Right cardiac atrium (tissue), 5 donors: Measurements from ENCODE around the gene NEURL3. TPM values are rescaled to one million over a fixed set of nuclear protein-coding genes. Genes with fewer than 3 reads are reported as not detected.

ENCODE experiments used
- ATAC-seq, 2 donors: fragments of 200-7000 bp; cut with Tn5 transposase; one replicate each; pipeline versions ENCODE4 v1.8.0 to v1.9.1; 2020; ENCODE audit warnings: moderate library complexity in 2 of 2, mild to moderate bottlenecking in 1 of 2
- DNase-seq, 3 donors: peaks; one replicate each; pipeline ENCODE4 v3.0.0-alpha.2; 2020
- H3K27ac ChIP-seq: one replicate; pipeline ENCODE4 v1.5.1; 2013; ENCODE audit warnings: mild to moderate bottlenecking, low read length, control low read depth, moderate library complexity
- H3K27me3 ChIP-seq: one replicate; pipeline ENCODE4 v1.6.1; 2013; ENCODE audit not compliant: control insufficient read depth, insufficient read depth
- H3K4me1 ChIP-seq: one replicate; pipeline ENCODE4 v1.6.1; 2013; ENCODE audit warnings: low read length; ENCODE audit not compliant: control insufficient read depth, insufficient read depth
- H3K4me3 ChIP-seq: one replicate; pipeline ENCODE4 v1.5.1; 2013; ENCODE audit warnings: low read length, control low read depth
- H3K9me3 ChIP-seq: one replicate; pipeline ENCODE4 v1.6.1; 2013; ENCODE audit warnings: low read length; ENCODE audit not compliant: control insufficient read depth
- WGBS: extraction: QIAGEN DNeasy Blood & Tissue Kit; methylation state at CpG from one replicate; pipeline ENCODE4 v1.1.7; 2013; 5-methylcytosine and 5-hydroxymethylcytosine counted together
- intact Hi-C, 4 donors: fragments of 100-400 bp; cut with DNase I; formaldehyde crosslinking; loops; one replicate each; pipeline versions ENCODE4 v1.11.0 to v1.14.0; 2022 to 2023
- polyA plus RNA-seq: library from polyadenylated mRNA; stranded (reverse); fragments of 200-250 nt; gene quantifications from one replicate; pipeline ENCODE4 v1.2.3, GENCODE V29; 2013
- total RNA-seq, 4 donors: library from RNA; stranded (reverse); fragmentation: NEBNext Ultra II Directional; extraction: Animal tissue kit (Norgen Biotek cat#: 25700); gene quantifications; one replicate each; pipeline ENCODE4 v1.2.1, GENCODE V29; 2021
- donor health status: healthy with polysubstance abuse.
- donor health status: DM: no; HTN: yes; CAD: no.
- donor health status: DM: no; HTN: no; CAD: no.
- donor health status: DM: no; HTN: yes; CAD: no; lungs with severe emphysema.
- donor health status: DM: yes; HTN: yes; CAD: no.

NEURL3 gene
- total and polyA plus RNA-seq, 5 donors, result 0.07 to 0.20 (median 0.15) TPM; not detected in 2

GRCh38 chr2:96549466-96549785 lies 44.3 kb upstream of the NEURL3 start:
- H3K9me3 ChIP-seq, result no peaks in the 10 kb centered on the region
- no peak overlapping the region for H3K27ac ChIP-seq
- H3K27me3 ChIP-seq, result no peaks in the 10 kb centered on the region
- DNase-seq (no peak), ATAC-seq (no peak)
- intact Hi-C loops, result no loop called here
- H3K4me1 ChIP-seq, result no peaks in the 10 kb centered on the region
- no peak overlapping the region for H3K4me3 ChIP-seq
- WGBS, result 88% methylated on average over 4 of the region's 4 CpGs

- H3K4me1 ChIP-seq, result no peaks in the 10 kb centered on the region
- H3K9me3 ChIP-seq, result no peaks in the 10 kb centered on the region
- no peak for DNase-seq
- WGBS, result 85% methylated on average over 24 of the region's 24 CpGs
- no peak overlapping the region for H3K27ac ChIP-seq
- intact Hi-C loops, result no loop called here
- ATAC-seq, result no peak
- no peak overlapping the region for H3K4me3 ChIP-seq
- no peaks in the 10 kb centered on the region for H3K27me3 ChIP-seq
Measured at GRCh38 chr2:96548558-96549465, 43.7 kb upstream of the NEURL3 start.

- WGBS, result 70% methylated on average over 6 of the region's 6 CpGs
- Histone ChIP-seq H3K4me1 (no peaks in the 10 kb centered on the region), H3K27me3 (no peaks in the 10 kb centered on the region), H3K4me3 (no peak overlapping the region), H3K9me3 (no peaks in the 10 kb centered on the region), H3K27ac (no peak overlapping the region)
- ATAC-seq (no peak), DNase-seq (no peak)
- intact Hi-C loops, result no loop called here
Measured at GRCh38 chr2:96547731-96548171, 42.6 kb upstream of the NEURL3 start.

- Histone ChIP-seq H3K27ac (no peak overlapping the region), H3K27me3 (no peaks in the 10 kb centered on the region), H3K9me3 (no peaks in the 10 kb centered on the region), H3K4me1 (no peaks in the 10 kb centered on the region), H3K4me3 (no peak overlapping the region)
- ATAC-seq, result no peak
- intact Hi-C loops, result no loop called here
- WGBS, result 92% methylated on average over 7 of the region's 7 CpGs
- DNase-seq, result no peak
Measured at GRCh38 chr2:96547203-96547641, 42.1 kb upstream of the NEURL3 start.

- Histone ChIP-seq H3K4me1 (no peaks in the 10 kb centered on the region), H3K27ac (no peak overlapping the region), H3K4me3 (no peak overlapping the region), H3K27me3 (no peaks in the 10 kb centered on the region), H3K9me3 (no peaks in the 10 kb centered on the region)
- intact Hi-C loops, result no loop called here
- no peak for ATAC-seq
- no peak for DNase-seq
- WGBS, result 82% methylated on average over 8 of the region's 8 CpGs
Measured at GRCh38 chr2:96546797-96547196, 41.6 kb upstream of the NEURL3 start.

- 90% methylated on average over 5 of the region's 5 CpGs for WGBS
- intact Hi-C loops, result no loop called here
- no peak overlapping the region for H3K4me3 ChIP-seq
- H3K27me3 ChIP-seq, result no peaks in the 10 kb centered on the region
- no peaks in the 10 kb centered on the region for H3K4me1 ChIP-seq
- ATAC-seq, result no peak
- peak in 1 of 3 donors; percentile 32 for DNase-seq
- H3K27ac ChIP-seq, result no peak overlapping the region
- H3K9me3 ChIP-seq, result no peaks in the 10 kb centered on the region
Measured at GRCh38 chr2:96546321-96546720, 41.2 kb upstream of the NEURL3 start.

GRCh38 chr2:96542357-96542977 lies 37.3 kb upstream of the NEURL3 start:
- 92% methylated on average over 8 of the region's 8 CpGs for WGBS
- Histone ChIP-seq H3K27ac (no peak overlapping the region), H3K4me1 (peaks cover 5% of the 10 kb centered on the region), H3K27me3 (no peaks in the 10 kb centered on the region), H3K4me3 (no peak overlapping the region), H3K9me3 (no peaks in the 10 kb centered on the region)
- DNase-seq (no peak), ATAC-seq (no peak)
- intact Hi-C loops, result no loop called here

- WGBS, result 86% methylated on average over 4 of the region's 4 CpGs
- intact Hi-C loops, result no loop called here
- no peak overlapping the region for H3K27ac ChIP-seq
- no peaks in the 10 kb centered on the region for H3K27me3 ChIP-seq
- no peak for ATAC-seq
- no peak overlapping the region for H3K4me3 ChIP-seq
- peaks cover 5% of the 10 kb centered on the region for H3K4me1 ChIP-seq
- DNase-seq, result no peak
- no peaks in the 10 kb centered on the region for H3K9me3 ChIP-seq
Measured at GRCh38 chr2:96541398-96542152, 36.4 kb upstream of the NEURL3 start.

GRCh38 chr2:96540136-96540535 lies 35.0 kb upstream of the NEURL3 start:
- intact Hi-C loops, result no loop called here
- Histone ChIP-seq H3K27ac (no peak overlapping the region), H3K4me3 (no peak overlapping the region), H3K9me3 (no peaks in the 10 kb centered on the region), H3K27me3 (no peaks in the 10 kb centered on the region), H3K4me1 (peaks cover 5% of the 10 kb centered on the region)
- DNase-seq, result no peak
- WGBS, result 68% methylated on average over 5 of the region's 5 CpGs
- ATAC-seq, result no peak

GRCh38 chr2:96539215-96539920 lies 34.2 kb upstream of the NEURL3 start:
- H3K4me1 ChIP-seq, result peaks cover 5% of the 10 kb centered on the region
- H3K9me3 ChIP-seq, result no peaks in the 10 kb centered on the region
- WGBS, result 81% methylated on average over 9 of the region's 9 CpGs
- H3K4me3 ChIP-seq, result no peak overlapping the region
- no peak overlapping the region for H3K27ac ChIP-seq
- ATAC-seq (no peak), DNase-seq (no peak)
- no peaks in the 10 kb centered on the region for H3K27me3 ChIP-seq
- intact Hi-C loops, result no loop called here
